Testis (tissue), 2 donors: Measurements from ENCODE around the gene ALOX12.

Source experiments
- CTCF ChIP-seq, 3 experiments: fragments of 450-650 bp in 2 of 3; fragments of 200-600 bp in 1 of 3; sonication (generic) in 1 of 3; IDR thresholded peaks; one replicate each; pipeline ENCODE4 v1.5.1; 2016 to 2019; ENCODE audit warnings: antibody characterized with exemption in 3 of 3, mild to moderate bottlenecking in 2 of 3, moderate library complexity in 1 of 3
- POLR2A ChIP-seq: fragments of 450-650 bp; IDR thresholded peaks from one replicate; pipeline ENCODE4 v1.6.1; 2017; ENCODE audit warnings: antibody characterized with exemption, mild to moderate bottlenecking, moderate library complexity

GRCh38 chr17:7026471-7027115, 30.7 kb downstream of the ALOX12 start:
- TF ChIP-seq CTCF (IDR thresholded peaks at IDR 0.05) (no peak), POLR2A (no peak)
